Progenitor cell of endocrine pancreas (in vitro differentiated cells): ENCODE results near the gene C1orf185. TPM values are rescaled to one million over a fixed set of nuclear protein-coding genes. Genes with fewer than 3 reads are reported as not detected.
"Not testable (repeated sequence)": the region's sequence is repeated elsewhere in the genome, so short reads cannot be mapped to it uniquely, and the experiment has no call there.

Experiments
- DNase-seq: peaks from one replicate; pipeline ENCODE4 v3.0.0; 2021; ENCODE audit warnings: low spot score; ENCODE audit not compliant: unreplicated experiment
- H3K27ac Mint-ChIP-seq: 2 replicates; pipeline ENCODE4 v1.8.0; 2021; ENCODE audit warnings: mild to moderate bottlenecking, moderate library complexity, mixed read lengths
- H3K27me3 Mint-ChIP-seq: 2 replicates; pipeline ENCODE4 v1.8.0; 2021; ENCODE audit warnings: mixed read lengths
- H3K36me3 Mint-ChIP-seq: 2 replicates; pipeline ENCODE4 v1.8.0; 2022; ENCODE audit warnings: mixed read lengths; ENCODE audit not compliant: insufficient read depth
- H3K4me1 Mint-ChIP-seq: 2 replicates; pipeline ENCODE4 v1.8.0; 2021; ENCODE audit warnings: low read depth, mixed read lengths
- H3K4me3 Mint-ChIP-seq: 2 replicates; pipeline ENCODE4 v1.8.0; 2021; ENCODE audit warnings: low read depth, mild to moderate bottlenecking, moderate library complexity, mixed read lengths
- H3K9me3 Mint-ChIP-seq: 2 replicates; pipeline ENCODE4 v1.8.0; 2021; ENCODE audit warnings: low read depth, mixed read lengths
- total RNA-seq: library from RNA; stranded (reverse); gene quantifications from 2 replicates; pipeline ENCODE4 v1.2.1, GENCODE V29; 2021
- TF ChIP-seq, protein P1 (sequence below): fragments of 200-600 bp; sonication (generic); IDR thresholded peaks from one replicate; pipeline ENCODE4 v1.5.0; 2021; ENCODE audit warnings: antibody characterized with exemption, mild to moderate bottlenecking; ENCODE audit not compliant: unreplicated experiment

C1orf185 gene
- total RNA-seq, 1 donor from 2014 or later: not detected

DNA sequence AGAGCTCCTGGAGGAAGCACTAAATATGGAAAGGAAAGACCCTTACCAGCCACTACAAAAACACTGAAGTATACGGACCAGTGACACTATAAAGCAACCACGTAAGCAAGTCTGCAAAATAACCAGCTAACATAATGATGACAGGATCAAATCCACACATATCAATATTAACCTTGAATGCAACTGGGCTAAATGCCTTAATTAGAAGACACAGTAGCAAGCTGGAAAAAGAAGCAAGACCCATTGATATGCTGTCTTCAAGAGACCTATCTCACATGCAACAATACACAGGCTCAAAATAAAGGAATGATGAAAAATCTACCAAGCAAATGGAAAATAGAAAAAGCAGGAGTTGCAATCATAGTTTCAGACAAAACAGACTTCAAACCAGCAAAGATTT lies 31.0 kb downstream of the C1orf185 start:
- H3K36me3 Mint-ChIP-seq: no peaks in the 10 kb centered on the region
- no peak overlapping the region for H3K4me3 Mint-ChIP-seq
- H3K27ac Mint-ChIP-seq: no peak overlapping the region
- TF ChIP-seq, protein P1, sequence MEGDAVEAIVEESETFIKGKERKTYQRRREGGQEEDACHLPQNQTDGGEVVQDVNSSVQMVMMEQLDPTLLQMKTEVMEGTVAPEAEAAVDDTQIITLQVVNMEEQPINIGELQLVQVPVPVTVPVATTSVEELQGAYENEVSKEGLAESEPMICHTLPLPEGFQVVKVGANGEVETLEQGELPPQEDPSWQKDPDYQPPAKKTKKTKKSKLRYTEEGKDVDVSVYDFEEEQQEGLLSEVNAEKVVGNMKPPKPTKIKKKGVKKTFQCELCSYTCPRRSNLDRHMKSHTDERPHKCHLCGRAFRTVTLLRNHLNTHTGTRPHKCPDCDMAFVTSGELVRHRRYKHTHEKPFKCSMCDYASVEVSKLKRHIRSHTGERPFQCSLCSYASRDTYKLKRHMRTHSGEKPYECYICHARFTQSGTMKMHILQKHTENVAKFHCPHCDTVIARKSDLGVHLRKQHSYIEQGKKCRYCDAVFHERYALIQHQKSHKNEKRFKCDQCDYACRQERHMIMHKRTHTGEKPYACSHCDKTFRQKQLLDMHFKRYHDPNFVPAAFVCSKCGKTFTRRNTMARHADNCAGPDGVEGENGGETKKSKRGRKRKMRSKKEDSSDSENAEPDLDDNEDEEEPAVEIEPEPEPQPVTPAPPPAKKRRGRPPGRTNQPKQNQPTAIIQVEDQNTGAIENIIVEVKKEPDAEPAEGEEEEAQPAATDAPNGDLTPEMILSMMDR: no peak
- no peaks in the 10 kb centered on the region for H3K4me1 Mint-ChIP-seq
- peaks cover 3% of the 10 kb centered on the region for H3K27me3 Mint-ChIP-seq
- H3K9me3 Mint-ChIP-seq: peaks cover 28% of the 10 kb centered on the region
- DNase-seq: no peak

DNA sequence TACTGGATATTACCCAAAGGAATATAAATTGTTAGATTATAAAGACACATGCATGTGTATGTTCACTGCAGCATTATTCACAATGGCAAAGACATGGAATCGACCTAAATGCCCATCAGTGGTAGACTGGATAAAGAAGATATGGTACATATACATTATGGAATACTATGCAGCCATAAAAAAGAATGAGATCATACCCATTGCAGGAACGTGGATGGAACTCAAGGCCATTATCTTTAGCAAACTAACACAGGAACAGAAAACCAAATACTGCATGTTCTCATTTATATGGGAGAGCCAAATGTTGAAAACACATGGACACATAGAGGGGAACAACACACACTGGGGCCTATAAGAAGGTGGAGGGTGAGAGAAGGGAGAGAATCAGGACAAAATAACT lies 35.7 kb downstream of the C1orf185 start:
- peaks cover 19% of the 10 kb centered on the region for H3K9me3 Mint-ChIP-seq
- not testable (repeated sequence) for H3K27ac Mint-ChIP-seq, H3K4me3 Mint-ChIP-seq, H3K27me3 Mint-ChIP-seq, DNase-seq, H3K4me1 Mint-ChIP-seq, H3K36me3 Mint-ChIP-seq

DNA sequence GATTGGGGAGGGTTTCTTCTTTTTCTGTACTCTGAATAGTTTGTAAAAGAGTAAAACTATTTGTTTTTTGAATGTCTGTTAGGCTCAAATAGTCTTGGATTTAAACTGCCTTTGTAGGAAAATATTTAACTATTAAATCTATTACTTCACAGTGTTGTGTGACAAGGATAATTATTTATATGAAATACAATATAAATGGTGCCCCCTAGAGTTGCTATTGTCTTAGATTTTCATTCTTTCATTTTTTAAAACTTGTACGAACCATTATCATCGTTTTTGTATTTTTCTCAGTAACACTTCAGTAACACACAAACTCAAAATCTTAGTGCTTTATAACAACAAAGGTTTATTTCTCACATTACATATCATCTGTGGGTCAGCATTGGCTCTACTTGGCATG lies 37.4 kb downstream of the C1orf185 start:
- H3K27me3 Mint-ChIP-seq: peaks cover 3% of the 10 kb centered on the region
- peaks cover 6% of the 10 kb centered on the region for H3K9me3 Mint-ChIP-seq
- no peaks in the 10 kb centered on the region for H3K4me1 Mint-ChIP-seq
- H3K4me3 Mint-ChIP-seq: no peak overlapping the region
- TF ChIP-seq, protein P1: no peak
- no peaks in the 10 kb centered on the region for H3K36me3 Mint-ChIP-seq
- DNase-seq: no peak
- no peak overlapping the region for H3K27ac Mint-ChIP-seq

DNA sequence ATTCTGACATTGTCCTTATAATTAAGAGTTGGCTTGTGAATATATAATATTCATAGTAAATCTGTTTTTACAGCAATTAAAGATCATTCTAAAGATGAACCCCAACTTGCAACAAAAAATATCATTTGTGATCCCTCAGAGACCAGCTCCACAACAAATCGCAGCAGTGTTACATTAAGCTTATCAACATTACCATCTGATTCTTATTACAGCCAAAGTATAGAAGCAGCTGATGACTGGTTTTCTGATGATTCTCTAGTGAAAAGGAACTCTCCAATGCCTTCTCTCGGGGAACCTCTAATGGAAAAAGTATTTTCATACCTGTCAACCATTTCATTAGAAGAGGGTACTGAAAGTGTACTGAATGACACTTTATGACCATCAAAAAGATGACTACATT lies 45.4 kb downstream of the C1orf185 start:
- Mint-ChIP-seq H3K9me3 (no peaks in the 10 kb centered on the region), H3K27me3 (peaks cover 5% of the 10 kb centered on the region), H3K27ac (no peak overlapping the region), H3K36me3 (no peaks in the 10 kb centered on the region), H3K4me3 (no peak overlapping the region), H3K4me1 (no peaks in the 10 kb centered on the region)
- DNase-seq: no peak
- TF ChIP-seq, protein P1: no peak

DNA sequence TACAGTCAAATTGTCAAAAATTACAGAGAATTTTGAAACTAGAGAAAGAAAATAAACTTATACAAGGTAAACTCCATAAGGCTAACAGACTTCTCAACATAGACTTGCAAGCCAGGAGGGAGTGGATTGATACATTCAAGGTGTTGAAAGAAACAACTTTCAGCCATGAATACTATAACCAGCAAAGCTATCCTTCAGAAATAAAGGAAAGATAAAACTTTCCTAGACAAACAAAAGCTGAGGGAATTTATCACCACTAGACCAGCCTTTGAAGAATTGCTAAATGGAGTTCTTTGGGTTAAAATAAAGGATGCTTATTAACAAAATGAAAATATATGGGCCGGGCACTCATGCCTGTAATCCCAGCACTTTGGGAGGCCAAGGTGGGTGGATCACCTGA lies 52.7 kb downstream of the C1orf185 start:
- TF ChIP-seq, protein P1: no peak
- Mint-ChIP-seq H3K27ac (no peak overlapping the region), H3K36me3 (no peaks in the 10 kb centered on the region), H3K27me3 (peaks cover 7% of the 10 kb centered on the region), H3K4me1 (no peaks in the 10 kb centered on the region), H3K4me3 (no peak overlapping the region), H3K9me3 (peaks cover 7% of the 10 kb centered on the region)
- DNase-seq: no peak

DNA sequence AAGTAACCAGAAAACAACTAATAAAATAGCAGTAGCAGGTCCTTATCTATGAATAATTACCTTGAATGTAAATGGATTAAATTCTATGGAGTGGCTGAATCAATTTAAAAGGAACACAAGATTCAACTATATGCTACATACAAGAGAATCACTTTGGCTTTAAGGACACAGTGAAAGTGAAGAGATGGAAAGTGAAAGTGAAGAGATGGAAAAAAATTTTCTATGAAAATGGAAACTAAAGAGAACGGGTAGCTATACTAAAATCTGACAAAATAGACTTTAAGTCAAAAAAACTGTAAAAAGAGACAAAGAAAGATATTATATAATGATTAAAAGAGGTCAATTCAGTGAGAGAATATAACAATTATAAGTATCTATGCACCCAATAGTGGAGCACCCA lies 54.7 kb downstream of the C1orf185 start:
- TF ChIP-seq, protein P1: no peak
- H3K4me3 Mint-ChIP-seq: no peak overlapping the region
- H3K9me3 Mint-ChIP-seq: peaks cover 7% of the 10 kb centered on the region
- no peaks in the 10 kb centered on the region for H3K4me1 Mint-ChIP-seq
- no peak overlapping the region for H3K27ac Mint-ChIP-seq
- no peaks in the 10 kb centered on the region for H3K36me3 Mint-ChIP-seq
- no peak for DNase-seq
- H3K27me3 Mint-ChIP-seq: peaks cover 9% of the 10 kb centered on the region
